ENCODE data around the gene ZNF821. TPM values are rescaled to one million over a fixed set of nuclear protein-coding genes. Genes with fewer than 3 reads are reported as not detected.

ZNF821 gene
- polyA plus RNA-seq, 1 donor (not counting 4 experiments of a cell fraction or from before 2014, with no cell fraction given) = 2.9 TPM

DNA sequence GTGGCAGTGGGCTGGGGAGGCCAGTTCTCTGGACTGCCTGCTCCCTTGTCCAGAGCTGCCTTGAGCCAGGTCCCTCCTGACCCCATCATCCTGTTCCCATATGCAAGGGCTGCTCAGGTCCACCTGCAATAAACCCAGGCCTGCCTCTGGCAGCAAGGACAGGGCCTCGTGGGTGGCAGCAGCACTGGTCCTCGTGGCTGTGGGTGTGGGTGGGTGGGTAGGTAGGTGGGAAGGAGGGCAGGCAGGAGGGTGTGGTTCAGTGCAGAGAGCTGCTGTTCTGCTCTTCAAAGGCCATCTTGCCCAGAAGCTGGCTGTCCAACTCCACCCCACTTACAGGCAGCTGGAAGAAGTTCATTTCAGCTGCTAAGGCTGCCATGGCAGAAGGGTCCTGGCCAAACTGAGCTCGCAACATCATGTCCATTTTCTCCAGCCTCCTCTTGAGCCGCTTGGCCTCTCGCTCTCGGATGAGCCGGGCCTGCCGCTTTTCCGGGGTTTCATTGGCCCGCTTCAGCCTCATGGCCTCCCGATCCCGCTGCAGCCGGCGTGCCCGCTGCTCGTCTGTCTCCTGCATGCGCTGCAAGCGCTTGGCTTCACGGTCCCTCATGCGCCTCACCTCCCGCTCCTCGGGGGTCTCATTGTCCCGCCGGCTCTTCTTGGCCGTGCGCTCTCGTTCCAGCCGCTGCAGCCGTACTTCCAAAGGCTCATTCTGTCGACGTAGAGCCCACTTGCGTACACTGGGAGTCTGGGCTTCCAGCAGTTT lies 24.0 kb downstream of the ZNF821 start:
- no peak overlapping the region for H2AFZ ChIP-seq (ENCODE audit: control insufficient read depth, low read length)
- no peak for FAIRE-seq
- dilution Hi-C loops (cut with MboI; ENCODE audit: extremely low pct_ligation_motif_present, low sequenced_read_pairs) = no loop called here
- H3K4me1 ChIP-seq (ENCODE audit: control insufficient read depth, extremely low read depth, insufficient read depth, low read length) = no peaks in the 10 kb centered on the region
- no peaks in the 10 kb centered on the region for H3K9me3 ChIP-seq (ENCODE audit: control insufficient read depth, low read depth, low read length)
- TF ChIP-seq, protein P1, sequence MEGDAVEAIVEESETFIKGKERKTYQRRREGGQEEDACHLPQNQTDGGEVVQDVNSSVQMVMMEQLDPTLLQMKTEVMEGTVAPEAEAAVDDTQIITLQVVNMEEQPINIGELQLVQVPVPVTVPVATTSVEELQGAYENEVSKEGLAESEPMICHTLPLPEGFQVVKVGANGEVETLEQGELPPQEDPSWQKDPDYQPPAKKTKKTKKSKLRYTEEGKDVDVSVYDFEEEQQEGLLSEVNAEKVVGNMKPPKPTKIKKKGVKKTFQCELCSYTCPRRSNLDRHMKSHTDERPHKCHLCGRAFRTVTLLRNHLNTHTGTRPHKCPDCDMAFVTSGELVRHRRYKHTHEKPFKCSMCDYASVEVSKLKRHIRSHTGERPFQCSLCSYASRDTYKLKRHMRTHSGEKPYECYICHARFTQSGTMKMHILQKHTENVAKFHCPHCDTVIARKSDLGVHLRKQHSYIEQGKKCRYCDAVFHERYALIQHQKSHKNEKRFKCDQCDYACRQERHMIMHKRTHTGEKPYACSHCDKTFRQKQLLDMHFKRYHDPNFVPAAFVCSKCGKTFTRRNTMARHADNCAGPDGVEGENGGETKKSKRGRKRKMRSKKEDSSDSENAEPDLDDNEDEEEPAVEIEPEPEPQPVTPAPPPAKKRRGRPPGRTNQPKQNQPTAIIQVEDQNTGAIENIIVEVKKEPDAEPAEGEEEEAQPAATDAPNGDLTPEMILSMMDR (optimal IDR thresholded peaks at IDR 0.05 in 1 of 3, IDR thresholded peaks at IDR 0.05 in 1 of 3, conservative IDR thresholded peaks at IDR 0.05 in 1 of 3; ENCODE audit: extremely low read depth in 1 of 3, insufficient read depth in 2 of 3, low read length in 3 of 3) = no peak
- TF ChIP-seq EZH2 (IDR thresholded peaks at IDR 0.05; ENCODE audit: low read length) = no peak
- no peaks in the 10 kb centered on the region for H3K27me3 ChIP-seq (ENCODE audit: control insufficient read depth, extremely low read depth, insufficient read depth, low read length)
- peaks cover 7% of the 10 kb centered on the region for H3K79me2 ChIP-seq (ENCODE audit: control insufficient read depth, insufficient read depth, low read length)
- H3K4me2 ChIP-seq (ENCODE audit: control insufficient read depth, extremely low read depth, insufficient read depth, low read depth, low read length) = no peak overlapping the region
- H4K20me1 ChIP-seq (ENCODE audit: control insufficient read depth, extremely low read depth, insufficient read depth, low read length) = no peaks in the 10 kb centered on the region
- no peak overlapping the region for H3K27ac ChIP-seq (ENCODE audit: control insufficient read depth, insufficient read depth, low read length)
- no peak overlapping the region for H3K4me3 ChIP-seq (ENCODE audit: control insufficient read depth in 2 of 3, extremely low read depth in 1 of 3, insufficient read depth in 2 of 3, low read depth in 1 of 3, low read length in 3 of 3)
- no peak for DNase-seq (ENCODE audit: low read depth, low spot score)
- H3K9ac ChIP-seq (ENCODE audit: control insufficient read depth, extremely low read depth, insufficient read depth, low read length) = no peak overlapping the region
- peaks cover 3 to 20% of the 10 kb centered on the region in 2 experiments for H3K36me3 ChIP-seq (ENCODE audit: control insufficient read depth in 2 of 2, extremely low read depth in 1 of 2, insufficient read depth in 2 of 2, low read length in 2 of 2)
- H3K9me1 ChIP-seq (ENCODE audit: control insufficient read depth, extremely low read depth, insufficient read depth, low read length) = no peaks in the 10 kb centered on the region

DNA sequence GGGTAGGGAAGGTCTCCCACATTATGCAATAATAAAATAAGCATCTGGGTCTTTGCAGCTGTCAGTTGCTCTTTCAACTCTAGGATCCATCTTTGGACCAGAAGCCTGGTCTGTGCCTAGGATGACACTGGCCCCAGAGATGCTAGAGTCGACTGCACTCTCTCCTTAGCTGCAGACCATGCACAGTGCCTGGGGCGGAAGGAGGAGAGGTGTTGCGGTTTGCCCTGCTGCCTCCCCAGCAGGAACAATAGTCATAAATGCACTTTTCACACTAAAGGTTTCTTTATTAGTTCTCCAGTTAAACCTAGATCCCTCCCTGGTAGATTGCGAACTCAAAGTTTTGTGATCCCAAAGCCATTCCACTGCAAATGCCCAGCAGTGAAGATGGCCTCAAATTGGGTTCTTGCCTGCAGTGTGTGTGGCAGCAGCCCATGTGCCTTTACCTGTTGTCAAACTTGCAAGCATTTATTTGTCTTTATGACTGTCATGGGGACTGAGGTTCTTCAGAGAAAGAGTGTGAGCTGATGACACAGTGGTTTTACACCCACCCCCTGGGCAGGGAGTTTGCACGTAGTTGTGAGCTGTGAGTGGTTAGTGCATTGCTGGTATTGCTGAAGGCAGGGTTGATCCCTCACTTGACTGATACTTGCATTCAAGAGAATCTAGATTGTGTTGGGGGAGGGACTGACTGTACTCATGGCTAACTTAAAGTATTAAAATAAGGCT lies 27.9 kb downstream of the ZNF821 start:
- Histone ChIP-seq H3K79me2 (ENCODE audit: control insufficient read depth, insufficient read depth, low read length) (peaks cover 20% of the 10 kb centered on the region), H3K4me1 (ENCODE audit: control insufficient read depth, extremely low read depth, insufficient read depth, low read length) (no peaks in the 10 kb centered on the region), H3K9me3 (ENCODE audit: control insufficient read depth, low read depth, low read length) (no peaks in the 10 kb centered on the region), H3K4me2 (ENCODE audit: control insufficient read depth, extremely low read depth, insufficient read depth, low read depth, low read length) (no peak overlapping the region), H3K9ac (ENCODE audit: control insufficient read depth, extremely low read depth, insufficient read depth, low read length) (no peak overlapping the region), H3K36me3 (ENCODE audit: control insufficient read depth in 2 of 2, extremely low read depth in 1 of 2, insufficient read depth in 2 of 2, low read length in 2 of 2) (peaks cover 21 to 35% of the 10 kb centered on the region in 2 experiments), H3K9me1 (ENCODE audit: control insufficient read depth, extremely low read depth, insufficient read depth, low read length) (no peaks in the 10 kb centered on the region), H2AFZ (ENCODE audit: control insufficient read depth, low read length) (no peak overlapping the region), H3K4me3 (ENCODE audit: control insufficient read depth in 2 of 3, extremely low read depth in 1 of 3, insufficient read depth in 2 of 3, low read depth in 1 of 3, low read length in 3 of 3) (no peak overlapping the region), H3K27ac (ENCODE audit: control insufficient read depth, insufficient read depth, low read length) (no peak overlapping the region), H3K27me3 (ENCODE audit: control insufficient read depth, extremely low read depth, insufficient read depth, low read length) (no peaks in the 10 kb centered on the region), H4K20me1 (ENCODE audit: control insufficient read depth, extremely low read depth, insufficient read depth, low read length) (peaks cover 3% of the 10 kb centered on the region)
- no peak for DNase-seq (ENCODE audit: low read depth, low spot score)
- dilution Hi-C loops (cut with MboI; ENCODE audit: extremely low pct_ligation_motif_present, low sequenced_read_pairs) = no loop called here
- no peak for FAIRE-seq
- TF ChIP-seq, protein P1 (optimal IDR thresholded peaks at IDR 0.05 in 1 of 3, IDR thresholded peaks at IDR 0.05 in 1 of 3, conservative IDR thresholded peaks at IDR 0.05 in 1 of 3; ENCODE audit: extremely low read depth in 1 of 3, insufficient read depth in 2 of 3, low read length in 3 of 3) = no peak
- no peak for TF ChIP-seq EZH2 (IDR thresholded peaks at IDR 0.05; ENCODE audit: low read length)
